ENCODE measurements around the gene TYW3.
"Not testable (repeated sequence)": the region's sequence is repeated elsewhere in the genome, so short reads cannot be mapped to it uniquely, and the experiment has no call there.

TYW3 gene

DNA sequence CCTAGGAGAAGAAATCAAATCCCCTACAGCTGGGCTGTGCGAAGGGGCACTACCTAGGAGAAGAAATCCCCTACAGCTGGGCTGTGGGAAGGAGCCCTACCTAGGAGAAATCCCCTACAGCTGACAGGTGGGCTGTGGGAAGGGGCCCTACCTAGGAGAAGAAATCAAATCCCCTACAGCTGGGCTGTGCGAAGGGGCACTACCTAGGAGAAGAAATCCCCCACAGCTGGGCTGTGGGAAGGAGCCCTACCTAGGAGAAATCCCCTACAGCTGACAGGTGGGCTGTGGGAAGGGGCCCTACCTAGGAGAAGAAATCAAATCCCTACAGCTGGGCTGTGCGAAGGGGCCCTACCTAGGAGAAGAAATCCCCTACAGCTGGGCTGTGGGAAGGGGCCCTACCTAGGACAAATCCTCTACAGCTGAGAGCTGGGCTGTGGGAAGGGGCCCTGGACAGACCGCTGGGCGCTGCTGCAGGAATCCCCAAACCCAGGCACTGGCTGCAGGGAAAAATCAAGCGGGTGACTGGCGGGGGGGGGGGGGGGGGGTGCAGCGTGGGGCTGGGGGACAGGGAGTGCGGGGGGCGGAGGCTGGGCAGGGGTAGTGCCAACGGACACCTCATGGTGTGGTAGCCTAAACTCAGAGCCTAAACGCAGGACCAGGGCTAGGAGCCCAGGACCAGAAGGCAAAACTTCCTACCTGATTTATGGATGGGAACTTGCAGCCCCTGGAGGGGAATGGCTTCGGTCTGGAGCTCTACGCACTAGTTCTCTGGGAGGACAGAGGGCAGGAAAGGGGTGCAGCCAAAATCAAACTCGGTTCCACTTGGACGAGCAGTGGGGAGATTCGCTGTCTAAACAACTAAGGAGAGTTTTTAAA is 643 bp upstream of the TYW3 start:
- not testable (repeated sequence) for DNase-seq

DNA sequence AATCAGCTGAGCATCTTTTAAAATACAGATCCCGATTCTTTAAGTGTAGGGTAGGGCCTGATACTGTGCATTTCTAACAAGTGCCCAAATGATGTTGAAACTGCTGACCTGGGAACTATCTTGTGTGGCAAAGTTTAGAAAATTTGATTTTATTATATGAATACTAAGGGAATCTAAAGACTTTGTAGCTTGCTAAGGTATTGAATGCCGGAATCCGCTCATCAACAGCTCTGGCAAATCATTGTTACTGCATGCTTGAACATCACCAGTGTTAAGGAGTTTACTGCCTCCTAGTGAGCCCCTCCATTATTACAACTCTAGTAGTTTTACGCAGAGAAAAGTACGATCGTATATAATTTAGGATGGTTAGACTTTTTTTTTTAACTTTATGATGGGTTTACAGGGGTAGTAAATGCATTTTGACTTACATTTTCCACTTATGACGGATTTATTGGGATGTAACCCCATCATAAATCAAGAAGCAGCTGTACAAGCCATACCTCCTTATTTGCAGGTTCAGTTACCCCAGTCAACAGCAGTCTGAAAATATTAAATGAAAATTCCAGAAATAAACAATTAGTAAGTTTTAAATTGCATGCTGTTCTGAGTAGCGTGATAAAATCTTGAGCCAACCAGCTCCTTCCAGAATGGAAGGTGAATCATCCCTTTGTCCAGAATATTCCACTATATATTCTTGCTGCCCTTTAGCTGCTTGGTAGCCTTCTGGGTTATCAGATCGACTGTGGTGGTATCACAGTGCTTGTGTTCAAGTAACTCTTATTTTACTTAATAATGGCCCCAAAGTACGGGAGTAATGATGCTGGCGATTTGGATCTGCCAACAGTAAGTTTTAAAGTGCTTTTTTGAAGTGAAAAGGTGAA is 892 bp downstream of the TYW3 start:
- DNase-seq: peak; percentile 52

DNA sequence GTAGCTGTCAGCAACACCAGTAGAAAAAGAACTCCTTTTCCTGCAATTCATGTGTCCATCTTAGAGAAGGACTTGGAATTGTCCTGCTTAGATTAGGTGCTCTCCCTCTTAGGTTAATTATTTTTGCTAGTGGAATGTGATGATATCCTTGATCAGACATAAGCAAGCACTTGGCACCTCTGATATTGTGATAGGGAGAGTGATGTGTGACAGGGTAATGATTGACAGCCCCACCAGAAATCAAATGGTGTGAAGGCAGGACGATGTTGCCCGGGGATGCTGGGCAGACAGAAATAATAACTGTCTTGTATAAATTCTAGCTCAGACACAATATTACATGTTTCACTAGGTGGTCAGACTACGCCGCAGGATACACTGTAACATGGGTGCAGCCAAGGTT is 4.4 kb downstream of the TYW3 start:
- DNase-seq: no peak

DNA sequence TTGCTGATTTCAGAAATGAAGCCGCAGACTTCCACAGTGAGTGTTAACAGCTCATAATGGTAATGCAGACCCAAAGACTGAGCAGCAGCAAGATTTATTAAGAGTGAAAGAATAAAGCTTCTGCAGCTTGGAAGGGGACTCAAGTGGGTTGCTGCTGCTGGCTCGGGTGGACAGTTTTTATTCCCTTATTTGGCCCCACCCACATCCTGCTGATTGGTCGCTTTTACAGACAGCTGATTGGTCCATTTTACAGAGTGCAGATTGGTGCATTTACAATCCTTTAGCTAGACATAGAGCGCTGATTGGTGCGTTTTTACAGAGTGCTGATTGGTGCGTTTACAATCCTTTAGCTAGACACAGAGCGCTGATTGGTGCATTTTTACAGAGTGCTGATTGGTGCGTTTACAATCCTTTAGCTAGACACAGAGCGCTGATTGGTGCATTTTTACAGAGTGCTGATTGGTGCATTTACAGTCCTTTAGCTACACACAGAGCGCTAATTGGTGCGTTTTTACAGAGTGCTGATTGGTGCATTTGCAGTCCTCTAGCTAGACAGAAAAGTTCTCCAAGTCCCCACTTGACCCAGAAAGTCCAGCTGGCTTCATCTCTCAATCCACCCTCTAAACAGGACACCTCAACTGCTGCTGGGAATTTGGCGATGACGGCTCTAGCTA is 7.5 kb downstream of the TYW3 start:
- not testable (repeated sequence) for DNase-seq

DNA sequence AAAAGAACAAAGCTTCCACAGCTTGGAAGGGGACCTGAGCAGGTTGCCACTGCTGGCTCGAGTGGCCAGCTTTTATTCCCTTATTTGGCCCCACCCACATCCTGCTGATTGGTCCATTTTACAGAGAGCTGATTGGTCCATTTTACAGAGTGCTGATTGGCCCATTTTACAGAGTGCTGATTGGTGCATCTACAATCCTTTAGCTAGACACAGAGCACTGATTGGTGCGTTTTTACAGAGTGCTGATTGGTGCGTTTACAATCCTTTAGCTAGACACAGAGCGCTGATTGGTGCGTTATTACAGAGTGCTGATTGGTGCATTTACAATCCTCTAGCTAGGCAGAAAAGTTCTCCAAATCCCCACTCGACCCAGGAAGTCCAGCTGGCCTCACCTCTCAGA is 12.3 kb downstream of the TYW3 start:
- not testable (repeated sequence) for DNase-seq

DNA sequence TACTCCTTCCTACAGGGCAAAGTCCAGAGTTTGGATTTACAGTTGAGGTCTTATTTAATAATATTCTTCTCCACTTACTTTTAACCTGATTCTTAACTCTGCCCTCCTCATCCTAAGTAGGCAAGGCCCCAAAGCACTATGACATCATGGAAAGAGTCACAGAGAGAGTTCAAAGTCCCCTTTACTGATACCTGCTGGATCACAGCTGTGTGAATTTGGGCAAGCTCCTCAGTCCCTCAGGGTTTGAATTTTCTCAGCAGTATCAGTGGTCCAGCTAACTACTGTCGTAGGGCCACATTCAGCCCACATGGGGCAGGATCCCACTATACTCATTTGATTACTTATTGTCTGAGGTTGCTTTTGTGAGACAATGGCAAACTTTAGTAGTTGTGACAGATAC is 16.0 kb downstream of the TYW3 start:
- DNase-seq: no peak

DNA sequence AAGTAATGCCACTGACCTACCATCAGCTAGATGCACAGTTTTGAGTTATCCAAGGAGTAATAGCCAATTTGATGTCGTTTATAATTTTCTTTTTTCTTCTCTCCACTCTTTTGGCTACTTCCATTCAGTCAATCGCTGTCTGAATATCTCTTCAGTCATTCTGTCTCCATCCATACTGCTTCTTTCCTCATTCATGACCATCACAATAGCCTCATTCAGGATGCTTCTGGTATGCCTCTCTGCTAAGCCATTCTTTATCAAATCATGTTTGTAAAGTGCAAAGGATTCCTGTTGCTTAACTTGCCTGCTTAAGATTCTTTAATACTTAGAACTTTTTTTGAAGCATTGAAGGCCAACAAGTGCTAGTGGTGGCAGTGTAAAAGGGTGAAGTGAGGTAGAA is 20.2 kb downstream of the TYW3 start:
- no peak for DNase-seq

DNA sequence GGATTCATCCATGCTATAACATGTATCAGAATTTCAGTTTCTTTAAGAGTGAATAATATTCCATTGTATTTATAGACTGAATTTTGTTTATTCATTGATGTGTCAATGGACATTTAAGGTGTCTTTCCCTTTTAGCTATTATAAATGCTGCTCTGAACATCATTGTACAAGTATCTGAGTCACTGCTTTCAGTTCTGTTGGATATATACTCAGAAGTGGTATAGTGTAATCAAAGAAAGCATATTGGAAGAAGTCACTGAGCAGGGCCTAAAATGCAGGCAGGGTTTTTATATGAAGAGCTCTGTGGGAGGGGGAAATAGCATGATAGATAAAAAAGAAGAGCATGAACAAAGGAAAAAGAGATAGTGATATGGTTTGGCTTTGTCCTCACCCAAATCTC is 22.5 kb downstream of the TYW3 start:
- DNase-seq: no peak

DNA sequence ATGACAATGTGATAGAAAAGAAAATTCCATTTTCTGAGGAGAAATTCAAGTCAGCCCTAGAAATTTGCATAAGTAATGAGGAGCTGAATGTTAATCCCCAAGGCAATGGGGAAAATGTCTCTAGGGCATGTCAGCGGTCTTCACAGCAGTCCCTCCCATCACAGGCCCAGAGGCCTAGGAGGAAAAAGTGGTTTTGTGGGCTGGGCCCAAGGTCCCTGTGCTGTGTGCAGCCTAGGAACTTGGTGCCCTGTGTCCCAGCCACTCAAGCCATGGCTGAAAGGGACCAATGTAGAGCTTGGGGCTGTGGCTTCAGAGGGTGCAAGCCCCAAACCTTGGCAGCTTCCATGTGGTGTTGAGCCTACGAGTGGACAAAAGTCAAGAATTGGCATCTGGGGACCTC is 23.7 kb downstream of the TYW3 start:
- DNase-seq: not testable (repeated sequence)

DNA sequence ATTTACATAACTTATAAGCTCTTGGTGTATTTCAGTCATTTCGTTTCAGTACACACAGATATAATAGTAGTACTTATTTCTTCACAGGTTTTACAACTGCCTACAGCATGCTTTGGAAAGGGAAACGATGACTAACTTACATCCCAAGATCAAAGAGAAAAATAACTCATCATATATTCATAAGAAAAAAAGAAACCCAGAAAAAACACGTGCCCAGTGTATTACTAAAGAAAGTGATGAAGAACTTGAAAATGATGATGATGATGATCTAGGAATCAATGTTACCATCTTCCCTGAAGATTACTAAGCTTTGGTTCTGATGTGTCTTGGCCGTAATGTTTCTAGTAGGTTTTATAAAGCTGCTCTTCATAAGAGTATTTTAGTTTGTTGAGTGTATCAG is 30.9 kb downstream of the TYW3 start:
- DNase-seq: no peak

DNA sequence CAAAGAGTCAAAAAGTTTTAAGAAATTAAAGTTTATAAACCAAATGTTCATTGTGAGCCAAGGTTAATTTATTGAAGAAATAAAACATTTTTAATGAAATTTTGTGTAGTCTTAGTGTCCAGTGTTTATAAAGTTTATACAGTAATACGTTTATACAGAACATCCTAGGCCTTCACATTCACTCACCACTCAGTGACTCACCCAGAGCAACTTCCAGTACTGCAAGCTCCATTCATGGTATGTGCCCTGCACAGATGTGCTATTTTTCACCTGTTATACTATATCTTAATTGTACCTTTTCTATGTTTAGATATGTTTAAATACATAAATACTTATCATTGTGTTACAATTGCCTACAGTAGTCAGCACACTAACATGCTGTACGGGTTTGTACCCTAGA is 33.6 kb downstream of the TYW3 start:
- DNase-seq: no peak

DNA sequence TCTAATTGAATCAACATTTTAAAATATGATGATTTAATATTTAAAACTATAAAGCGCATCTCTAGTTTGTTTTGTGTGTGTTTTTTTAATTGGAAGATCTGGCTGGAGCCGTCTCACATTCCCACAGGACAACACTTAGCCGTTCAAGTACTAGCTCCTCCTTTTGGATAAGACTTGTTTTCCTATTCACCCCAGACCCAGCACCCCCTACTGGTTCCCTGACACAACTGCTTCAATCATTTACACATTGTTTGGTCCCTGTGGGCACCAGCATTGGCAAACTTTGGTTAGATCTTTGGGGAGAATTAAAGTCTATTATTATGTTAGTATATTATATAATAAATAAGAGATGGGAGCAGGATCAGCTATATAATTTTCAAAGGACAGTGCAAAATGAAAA is 34.5 kb downstream of the TYW3 start:
- no peak for DNase-seq

DNA sequence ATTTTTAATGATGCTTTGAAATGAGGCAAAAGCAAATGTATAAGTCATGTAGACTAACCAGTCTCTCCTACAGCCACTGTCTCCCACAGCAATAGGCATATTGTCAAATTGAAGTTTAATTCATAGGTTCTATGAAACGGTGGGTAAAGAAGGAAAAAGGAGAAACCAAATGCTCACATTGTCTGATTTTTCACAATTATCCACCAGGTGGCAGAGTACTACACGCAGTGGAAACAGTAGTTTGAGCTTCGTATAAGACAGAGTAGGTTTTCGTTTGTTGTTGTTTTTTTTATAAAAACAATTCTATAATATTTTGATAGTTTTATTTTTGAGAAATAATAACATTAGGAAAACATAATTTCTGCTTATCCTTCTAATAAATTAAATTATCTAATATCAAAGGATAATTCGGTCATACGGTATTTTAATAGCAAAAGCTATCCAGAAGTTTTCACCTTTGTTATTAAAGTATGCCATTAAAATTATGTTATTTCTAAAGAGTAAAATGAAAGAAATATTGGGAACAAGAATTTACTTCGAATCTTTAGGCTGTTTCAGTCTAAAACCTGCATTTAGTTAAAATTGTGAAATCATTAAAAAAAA is 39.1 kb downstream of the TYW3 start:
- peak; percentile 16 for DNase-seq

DNA sequence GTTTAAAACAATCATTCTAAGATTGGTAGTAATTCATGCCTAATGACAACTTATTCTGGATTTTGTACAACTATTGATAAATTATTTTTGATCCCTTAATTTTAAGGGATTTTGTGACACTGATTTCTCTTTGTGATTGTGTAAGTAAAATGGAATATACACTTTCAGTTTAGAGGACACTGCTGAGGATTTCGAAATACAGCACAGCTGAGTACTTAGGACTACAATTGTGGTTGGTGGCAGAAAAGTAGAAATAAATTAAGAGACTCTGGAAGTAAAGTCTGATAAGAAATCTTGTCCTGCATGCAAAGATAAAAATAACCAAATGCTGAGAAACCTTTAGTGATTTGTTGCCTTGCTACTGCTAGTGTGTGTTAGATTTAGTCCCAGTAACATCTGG is 40.0 kb downstream of the TYW3 start:
- no peak for DNase-seq

DNA sequence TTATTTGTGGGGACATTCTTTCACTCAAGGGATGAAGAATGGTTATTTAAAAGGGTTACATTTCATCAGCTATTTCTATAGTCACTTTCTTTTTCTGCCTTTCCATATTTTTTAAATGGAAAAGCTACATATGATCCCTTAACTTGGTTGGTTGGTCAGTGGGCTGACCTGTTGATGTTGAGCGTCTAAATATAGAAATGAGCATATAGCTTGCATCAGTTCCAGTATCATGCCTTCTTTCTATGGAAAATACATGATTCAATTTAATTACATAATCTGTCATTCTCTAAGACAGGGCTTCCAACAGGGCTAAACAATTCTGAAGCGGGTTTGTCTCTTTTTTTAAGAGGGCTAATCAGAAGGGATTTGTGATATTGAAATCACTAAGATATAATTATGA is 40.6 kb downstream of the TYW3 start:
- no peak for DNase-seq

DNA sequence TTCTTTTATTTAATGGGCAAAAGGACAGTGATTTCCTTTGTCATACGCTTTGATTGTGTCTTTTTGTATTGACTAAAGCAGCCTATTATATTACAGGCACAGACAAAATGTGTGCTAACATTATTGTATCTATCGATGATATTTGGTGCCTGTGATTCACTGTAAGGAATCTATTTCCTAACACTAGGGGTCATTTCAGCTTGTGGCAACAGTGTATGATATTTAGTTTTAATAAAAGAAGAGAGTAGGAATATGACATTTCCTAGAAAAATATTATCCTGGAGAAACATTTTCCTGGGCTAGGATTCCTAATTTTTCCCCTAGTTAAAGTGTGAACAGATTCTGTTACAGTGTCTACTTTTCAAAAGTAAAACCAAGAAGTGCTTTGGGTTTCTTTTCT is 42.8 kb downstream of the TYW3 start:
- no peak for DNase-seq

DNA sequence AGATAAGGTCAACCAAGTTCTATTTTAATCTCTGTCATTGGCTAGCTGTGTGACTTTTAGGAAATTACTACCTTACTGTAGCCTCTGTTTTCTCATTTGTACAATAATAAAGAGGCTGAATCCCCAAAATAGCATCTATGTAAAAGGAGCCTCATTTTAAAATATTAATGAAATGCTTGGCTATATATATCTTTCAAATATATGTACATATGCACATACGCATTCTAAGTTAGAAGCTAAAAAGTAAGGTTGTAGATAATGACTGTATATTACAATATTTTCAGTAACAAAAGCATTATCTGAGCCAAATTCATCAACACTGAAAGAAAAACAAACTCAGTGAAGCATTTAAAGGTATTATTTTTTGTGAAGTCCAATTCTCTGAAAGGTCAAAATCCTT is 44.6 kb downstream of the TYW3 start:
- DNase-seq: no peak

DNA sequence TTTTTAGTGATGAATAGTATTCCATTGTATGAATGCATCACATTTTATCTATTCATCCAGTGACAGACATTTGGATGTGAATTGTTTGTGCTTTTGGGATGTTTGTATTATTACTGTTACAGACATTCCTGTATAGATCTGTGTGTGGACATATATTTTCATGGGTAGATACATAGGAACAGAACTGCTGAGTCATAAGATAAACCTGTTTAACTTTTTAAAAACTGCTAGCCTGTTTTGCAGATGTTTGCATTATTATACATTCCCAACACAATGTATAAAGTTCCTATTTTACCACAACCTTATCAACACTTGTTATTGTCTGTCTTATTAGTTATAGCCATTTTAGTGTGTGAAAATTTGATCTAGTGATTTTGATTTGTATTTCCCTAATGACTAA is 46.8 kb downstream of the TYW3 start:
- DNase-seq: no peak

DNA sequence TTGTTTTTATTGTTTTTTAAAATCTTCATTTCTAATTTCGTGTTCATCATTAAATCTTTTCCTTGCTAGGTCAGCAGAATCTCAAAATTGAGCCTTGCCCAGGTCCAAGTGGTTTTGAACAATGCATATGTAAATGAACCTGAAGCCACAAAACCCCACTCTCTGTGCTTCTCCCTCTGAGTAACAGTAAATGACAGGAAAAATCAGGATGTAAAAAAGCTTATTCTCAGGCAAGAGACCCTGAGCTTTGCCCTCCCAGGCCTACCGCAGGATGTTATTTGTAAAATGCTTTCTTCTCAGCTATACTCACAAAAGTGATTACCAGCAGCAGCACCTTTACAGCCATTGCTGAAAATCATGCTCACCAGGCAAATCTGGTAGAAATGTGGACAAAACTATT is 47.6 kb downstream of the TYW3 start:
- no peak for DNase-seq

DNA sequence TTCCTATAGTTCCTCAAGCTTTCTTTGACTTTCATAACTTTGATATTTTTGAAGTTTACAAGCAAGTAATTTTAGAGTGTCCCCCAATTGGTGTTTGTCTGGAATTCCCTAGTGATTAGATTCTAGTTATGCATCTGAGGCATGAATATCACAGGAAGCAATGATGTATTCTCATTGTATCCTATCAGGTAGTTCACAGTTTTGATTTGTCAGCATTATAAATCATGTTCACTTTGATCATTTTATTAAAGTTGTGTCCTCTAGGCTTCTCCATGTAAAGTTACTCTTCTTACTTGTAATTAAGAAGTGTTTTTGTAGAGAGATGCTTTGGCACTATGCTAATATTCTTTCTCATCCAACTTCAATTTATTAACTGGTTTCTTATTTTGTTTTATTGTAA is 53.0 kb downstream of the TYW3 start:
- DNase-seq: no peak

DNA sequence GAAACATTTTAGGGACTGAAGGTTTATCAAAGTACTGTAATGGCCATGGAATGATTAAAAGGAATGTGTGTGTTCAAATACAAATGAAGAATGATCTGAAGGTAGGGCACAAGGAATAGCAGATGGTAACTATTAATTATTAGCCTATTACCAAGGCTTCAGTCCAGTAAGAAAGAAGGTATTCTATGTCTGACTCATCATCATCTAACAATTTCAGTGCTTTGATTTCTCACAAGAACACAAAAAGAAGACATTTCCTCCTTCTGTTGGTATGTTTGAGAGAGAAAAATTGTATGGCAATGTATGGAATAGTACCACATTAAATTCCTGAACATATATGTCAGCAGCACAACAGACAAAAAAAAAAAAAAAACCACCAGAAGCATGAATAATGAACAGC is 57.5 kb downstream of the TYW3 start:
- no peak for DNase-seq

DNA sequence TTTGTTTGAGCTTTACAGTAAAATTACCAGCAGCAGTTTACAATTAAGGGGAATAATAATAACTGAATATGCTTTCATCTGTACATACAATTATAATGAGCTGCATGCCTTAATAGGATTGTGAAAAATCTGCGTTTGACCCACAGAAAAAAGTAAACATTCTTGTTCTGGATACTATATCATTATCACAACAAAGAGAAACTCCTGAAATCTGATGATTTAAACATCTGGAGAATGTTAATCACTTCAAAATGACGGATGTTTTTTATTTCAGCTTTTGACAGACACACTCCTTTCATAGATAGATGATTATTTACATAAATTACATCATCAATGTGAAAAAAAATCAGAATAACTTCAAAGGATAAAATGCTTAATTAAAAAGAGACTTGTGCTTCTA is 58.5 kb downstream of the TYW3 start:
- DNase-seq: no peak

DNA sequence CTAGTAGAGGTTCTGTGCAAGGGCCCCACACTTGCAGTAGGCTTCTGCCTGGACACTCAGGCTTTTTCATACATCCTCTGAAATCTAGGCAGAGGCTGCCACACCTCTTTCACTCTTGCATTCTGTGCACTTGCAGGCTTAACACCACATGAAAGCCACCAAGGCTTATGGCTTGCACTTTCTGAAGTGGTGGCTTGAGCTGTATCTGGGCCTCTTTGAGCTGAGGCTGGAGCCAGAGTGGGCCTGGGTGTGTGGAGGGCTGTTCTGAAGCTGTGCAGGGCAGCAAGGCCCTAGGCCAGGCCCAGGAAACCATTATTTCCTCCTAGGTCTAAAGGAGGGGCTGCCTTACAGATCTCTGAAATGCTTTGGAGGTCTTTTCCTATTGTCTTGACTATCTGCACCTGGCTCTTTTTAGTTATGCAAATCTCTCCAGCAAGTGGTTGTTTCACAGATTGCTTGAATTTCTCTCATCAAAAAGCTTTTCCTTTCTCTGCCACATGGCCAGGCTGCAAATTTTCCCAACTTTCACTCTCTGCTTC is 66.2 kb downstream of the TYW3 start:
- DNase-seq: no peak
